Right cardiac atrium (tissue), 5 donors: ENCODE data around the gene CCNI2. TPM values are rescaled to one million over a fixed set of nuclear protein-coding genes. Genes with fewer than 3 reads are reported as not detected.

ENCODE experiments used
- ATAC-seq, 2 donors: fragments of 200-7000 bp; cut with Tn5 transposase; one replicate each; pipeline versions ENCODE4 v1.8.0 to v1.9.1; 2020; ENCODE audit warnings: moderate library complexity in 2 of 2, mild to moderate bottlenecking in 1 of 2
- DNase-seq, 3 donors: peaks; one replicate each; pipeline ENCODE4 v3.0.0-alpha.2; 2020
- H3K27ac ChIP-seq: one replicate; pipeline ENCODE4 v1.5.1; 2013; ENCODE audit warnings: mild to moderate bottlenecking, low read length, control low read depth, moderate library complexity
- H3K27me3 ChIP-seq: one replicate; pipeline ENCODE4 v1.6.1; 2013; ENCODE audit not compliant: control insufficient read depth, insufficient read depth
- H3K4me1 ChIP-seq: one replicate; pipeline ENCODE4 v1.6.1; 2013; ENCODE audit warnings: low read length; ENCODE audit not compliant: control insufficient read depth, insufficient read depth
- H3K4me3 ChIP-seq: one replicate; pipeline ENCODE4 v1.5.1; 2013; ENCODE audit warnings: low read length, control low read depth
- H3K9me3 ChIP-seq: one replicate; pipeline ENCODE4 v1.6.1; 2013; ENCODE audit warnings: low read length; ENCODE audit not compliant: control insufficient read depth
- WGBS: extraction: QIAGEN DNeasy Blood & Tissue Kit; methylation state at CpG from one replicate; pipeline ENCODE4 v1.1.7; 2013; 5-methylcytosine and 5-hydroxymethylcytosine counted together
- intact Hi-C, 4 donors: fragments of 100-400 bp; cut with DNase I; formaldehyde crosslinking; loops; one replicate each; pipeline versions ENCODE4 v1.11.0 to v1.14.0; 2022 to 2023
- polyA plus RNA-seq: library from polyadenylated mRNA; stranded (reverse); fragments of 200-250 nt; gene quantifications from one replicate; pipeline ENCODE4 v1.2.3, GENCODE V29; 2013
- total RNA-seq, 4 donors: library from RNA; stranded (reverse); fragmentation: NEBNext Ultra II Directional; extraction: Animal tissue kit (Norgen Biotek cat#: 25700); gene quantifications; one replicate each; pipeline ENCODE4 v1.2.1, GENCODE V29; 2021
- donor health status: healthy with polysubstance abuse.
- donor health status: DM: no; HTN: yes; CAD: no.
- donor health status: DM: no; HTN: no; CAD: no.
- donor health status: DM: no; HTN: yes; CAD: no; lungs with severe emphysema.
- donor health status: DM: yes; HTN: yes; CAD: no.

CCNI2 gene
- total and polyA plus RNA-seq, 5 donors, result 0.09 to 0.14 TPM; not detected in 3

DNA sequence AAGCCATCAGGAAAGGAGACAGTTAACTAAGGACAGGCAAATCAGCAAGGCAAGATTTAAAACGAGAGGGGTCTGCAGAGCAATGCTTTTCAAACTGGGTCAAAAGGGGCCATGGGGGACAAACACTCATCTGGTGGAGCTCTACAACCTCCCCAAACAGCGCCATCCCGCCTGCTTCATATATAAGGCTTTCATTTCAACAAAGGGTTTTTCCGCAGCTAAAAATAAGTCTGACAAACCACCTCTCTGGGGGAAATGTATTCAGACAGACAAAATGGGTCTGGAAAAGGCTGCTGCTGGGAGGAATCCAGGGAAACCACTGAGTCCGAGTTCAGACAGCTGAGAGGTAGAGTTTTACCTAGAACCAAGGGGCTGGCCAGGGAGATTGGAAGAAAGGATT is 38.1 kb downstream of the CCNI2 start:
- ATAC-seq (no peak), DNase-seq (no peak)
- no peaks in the 10 kb centered on the region for H3K9me3 ChIP-seq
- no peaks in the 10 kb centered on the region for H3K27me3 ChIP-seq
- no peak overlapping the region for H3K27ac ChIP-seq
- intact Hi-C loops, result no loop called here
- H3K4me3 ChIP-seq, result no peak overlapping the region
- 53% methylated on average over 5 of the region's 5 CpGs for WGBS
- no peaks in the 10 kb centered on the region for H3K4me1 ChIP-seq

DNA sequence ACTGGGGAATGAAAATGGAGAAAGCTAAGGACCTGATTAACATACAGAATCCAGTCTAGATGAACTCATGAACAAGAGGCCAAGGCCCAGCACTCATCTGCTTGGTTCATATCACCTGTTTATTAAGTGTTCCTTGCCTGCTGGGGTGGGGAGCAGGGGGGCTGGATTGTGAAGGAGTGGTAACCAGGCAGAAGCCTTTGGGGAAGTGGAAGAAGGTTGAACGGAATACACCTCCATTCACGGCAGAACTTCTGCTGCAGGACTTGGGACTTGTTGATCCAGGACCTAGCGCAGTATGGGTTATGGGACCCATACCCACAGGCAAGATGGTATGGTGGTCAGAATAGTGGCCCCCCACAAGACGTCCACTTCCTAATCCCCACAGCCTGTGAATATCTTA is 38.6 kb downstream of the CCNI2 start:
- H3K27me3 ChIP-seq, result no peaks in the 10 kb centered on the region
- H3K4me3 ChIP-seq, result no peak overlapping the region
- ATAC-seq (no peak), DNase-seq (no peak)
- no peaks in the 10 kb centered on the region for H3K9me3 ChIP-seq
- no peak overlapping the region for H3K27ac ChIP-seq
- 94% methylated on average over 4 of the region's 4 CpGs for WGBS
- intact Hi-C loops, result no loop called here
- H3K4me1 ChIP-seq, result no peaks in the 10 kb centered on the region

DNA sequence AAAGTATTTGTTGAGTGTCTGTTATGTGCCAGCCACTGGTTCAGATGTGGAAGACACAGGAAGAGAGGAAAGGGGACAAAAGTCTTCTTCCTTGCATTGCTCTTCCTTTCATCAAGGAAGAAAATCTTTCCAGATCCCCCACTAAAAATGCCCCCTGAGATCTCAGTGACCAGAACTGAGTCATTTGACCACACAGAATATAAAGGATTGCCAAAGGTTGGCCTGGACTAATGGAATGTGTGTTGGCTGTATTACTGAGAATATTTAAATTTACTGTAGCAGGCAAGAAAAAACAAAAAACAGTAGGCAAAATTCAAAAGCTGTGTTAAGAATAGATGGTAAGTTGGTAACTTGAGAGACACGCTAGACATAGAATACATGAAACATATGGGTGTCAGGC is 39.9 kb downstream of the CCNI2 start:
- intact Hi-C loops, result no loop called here
- Histone ChIP-seq H3K4me1 (no peaks in the 10 kb centered on the region), H3K27me3 (no peaks in the 10 kb centered on the region), H3K4me3 (no peak overlapping the region), H3K9me3 (no peaks in the 10 kb centered on the region), H3K27ac (no peak overlapping the region)
- ATAC-seq (no peak), DNase-seq (no peak)
- WGBS, result 96% methylated on average over 1 of the region's 1 CpG

DNA sequence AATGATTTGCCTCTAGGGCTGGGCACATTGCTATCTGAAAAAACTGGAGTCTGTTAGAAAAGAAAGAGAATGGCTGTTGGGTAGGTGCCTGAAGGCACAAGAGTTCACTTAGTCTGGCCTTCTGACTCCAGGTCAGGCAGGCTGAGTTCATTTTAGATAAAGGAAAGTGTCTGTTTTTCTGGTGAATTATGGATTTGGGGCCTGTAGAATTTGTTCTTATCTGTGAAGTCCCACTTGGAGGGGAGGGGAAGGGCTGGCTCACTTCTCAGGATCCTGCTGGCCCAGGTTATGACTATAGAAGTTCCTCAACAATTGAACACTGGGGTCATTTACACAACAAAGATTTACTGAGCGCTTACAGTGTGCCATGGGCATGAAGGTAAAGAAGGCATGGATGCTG is 41.3 kb downstream of the CCNI2 start:
- no peak overlapping the region for H3K4me3 ChIP-seq
- intact Hi-C loops, result no loop called here
- no peak overlapping the region for H3K27ac ChIP-seq
- no peaks in the 10 kb centered on the region for H3K4me1 ChIP-seq
- no peaks in the 10 kb centered on the region for H3K27me3 ChIP-seq
- DNase-seq, result no peak
- ATAC-seq, result no peak
- H3K9me3 ChIP-seq, result no peaks in the 10 kb centered on the region
- WGBS, result 98% methylated on average over 1 of the region's 1 CpG

- WGBS, result 82% methylated on average over 8 of the region's 8 CpGs
- Histone ChIP-seq H3K4me1 (no peaks in the 10 kb centered on the region), H3K27ac (no peak overlapping the region), H3K9me3 (no peaks in the 10 kb centered on the region), H3K4me3 (no peak overlapping the region), H3K27me3 (no peaks in the 10 kb centered on the region)
- DNase-seq (no peak), ATAC-seq (no peak)
- intact Hi-C loops, result no loop called here
Observed at GRCh38 chr5:132788990-132789886, 42.0 kb downstream of the CCNI2 start.

- H3K4me3 ChIP-seq, result no peak overlapping the region
- no peaks in the 10 kb centered on the region for H3K27me3 ChIP-seq
- intact Hi-C loops, result no loop called here
- no peaks in the 10 kb centered on the region for H3K4me1 ChIP-seq
- no peak overlapping the region for H3K27ac ChIP-seq
- 44% methylated on average over 2 of the region's 2 CpGs for WGBS
- DNase-seq (peak in 1 of 3 donors; percentile 46), ATAC-seq (no peak)
- no peaks in the 10 kb centered on the region for H3K9me3 ChIP-seq
Observed at GRCh38 chr5:132790201-132790865, 43.1 kb downstream of the CCNI2 start.

DNA sequence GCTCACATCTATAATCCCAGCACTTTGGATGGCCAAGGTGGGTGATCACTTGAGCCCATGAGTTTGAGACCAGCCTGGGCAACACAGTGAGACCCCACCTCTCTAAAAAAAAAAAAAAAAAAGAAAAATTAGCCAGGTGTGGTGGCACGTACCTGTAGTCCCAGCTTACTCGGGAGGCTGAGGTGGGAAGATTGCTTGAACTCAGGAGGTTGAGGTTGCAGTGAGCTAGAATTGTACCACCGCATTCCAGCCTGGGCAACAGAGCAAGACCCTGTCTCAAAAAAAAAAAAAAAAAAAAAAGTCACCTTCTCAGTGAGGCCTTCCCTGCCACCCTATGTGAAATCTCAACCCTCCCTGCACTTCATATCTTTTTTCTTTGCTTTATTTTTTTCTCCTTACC is 43.8 kb downstream of the CCNI2 start:
- H3K4me1 ChIP-seq, result no peaks in the 10 kb centered on the region
- intact Hi-C loops, result no loop called here
- WGBS, result 97% methylated on average over 3 of the region's 3 CpGs
- no peaks in the 10 kb centered on the region for H3K9me3 ChIP-seq
- no peak for ATAC-seq
- H3K27ac ChIP-seq, result no peak overlapping the region
- no peak for DNase-seq
- H3K27me3 ChIP-seq, result no peaks in the 10 kb centered on the region
- no peak overlapping the region for H3K4me3 ChIP-seq

- DNase-seq (no peak), ATAC-seq (no peak)
- Histone ChIP-seq H3K4me1 (no peaks in the 10 kb centered on the region), H3K4me3 (no peak overlapping the region), H3K9me3 (no peaks in the 10 kb centered on the region), H3K27ac (no peak overlapping the region), H3K27me3 (no peaks in the 10 kb centered on the region)
- intact Hi-C loops, result no loop called here
- 43% methylated on average over 2 of the region's 2 CpGs for WGBS
Observed at GRCh38 chr5:132797651-132798050, 50.4 kb downstream of the CCNI2 start.

DNA sequence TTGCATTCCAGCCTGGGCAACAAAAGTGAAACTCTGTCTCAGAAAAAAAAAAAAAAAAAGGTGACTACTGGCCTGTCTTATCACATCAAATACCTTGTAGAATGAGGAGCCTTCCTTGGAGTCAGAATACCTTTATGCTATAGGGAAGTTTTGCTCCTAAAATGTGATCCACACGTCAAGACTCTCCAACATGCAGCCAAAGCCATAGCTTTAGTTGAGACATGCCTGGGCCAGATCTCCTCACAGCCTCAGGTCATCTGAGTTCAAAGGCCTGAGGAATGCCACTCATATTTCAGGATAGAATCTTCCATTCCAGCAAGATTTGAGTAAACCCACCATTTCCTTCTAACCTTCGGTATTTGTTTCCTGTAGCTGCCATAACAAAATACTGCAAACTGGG is 52.2 kb downstream of the CCNI2 start:
- no peak for ATAC-seq
- H3K4me3 ChIP-seq, result no peak overlapping the region
- no peaks in the 10 kb centered on the region for H3K4me1 ChIP-seq
- WGBS, result 75% methylated on average over 2 of the region's 2 CpGs
- H3K9me3 ChIP-seq, result no peaks in the 10 kb centered on the region
- intact Hi-C loops, result no loop called here
- no peak for DNase-seq
- H3K27me3 ChIP-seq, result no peaks in the 10 kb centered on the region
- no peak overlapping the region for H3K27ac ChIP-seq

- Histone ChIP-seq H3K27me3 (no peaks in the 10 kb centered on the region), H3K4me3 (no peak overlapping the region), H3K9me3 (no peaks in the 10 kb centered on the region), H3K27ac (no peak overlapping the region), H3K4me1 (no peaks in the 10 kb centered on the region)
- 81% methylated on average over 2 of the region's 2 CpGs for WGBS
- ATAC-seq (no peak), DNase-seq (no peak)
- intact Hi-C loops, result no loop called here
Observed at GRCh38 chr5:132800545-132800944, 53.3 kb downstream of the CCNI2 start.

- Histone ChIP-seq H3K4me3 (no peak overlapping the region), H3K4me1 (no peaks in the 10 kb centered on the region), H3K9me3 (no peaks in the 10 kb centered on the region), H3K27me3 (no peaks in the 10 kb centered on the region), H3K27ac (no peak overlapping the region)
- ATAC-seq (no peak), DNase-seq (no peak)
- WGBS, result 86% methylated on average over 5 of the region's 5 CpGs
- intact Hi-C loops, result no loop called here
Observed at GRCh38 chr5:132802044-132802684, 54.9 kb downstream of the CCNI2 start.
